GM21717 (cell line): ENCODE results near the gene CDK12.
"Not testable (repeated sequence)": the region's sequence is repeated elsewhere in the genome, so short reads cannot be mapped to it uniquely, and the experiment has no call there.

ENCODE experiments used
- ATAC-seq: cut with Tn5 transposase; IDR thresholded peaks from one replicate; pipeline ENCODE4 v1.9.1; 2021; ENCODE audit warnings: mild to moderate bottlenecking, moderate library complexity; ENCODE audit not compliant: unreplicated experiment

CDK12 gene

DNA sequence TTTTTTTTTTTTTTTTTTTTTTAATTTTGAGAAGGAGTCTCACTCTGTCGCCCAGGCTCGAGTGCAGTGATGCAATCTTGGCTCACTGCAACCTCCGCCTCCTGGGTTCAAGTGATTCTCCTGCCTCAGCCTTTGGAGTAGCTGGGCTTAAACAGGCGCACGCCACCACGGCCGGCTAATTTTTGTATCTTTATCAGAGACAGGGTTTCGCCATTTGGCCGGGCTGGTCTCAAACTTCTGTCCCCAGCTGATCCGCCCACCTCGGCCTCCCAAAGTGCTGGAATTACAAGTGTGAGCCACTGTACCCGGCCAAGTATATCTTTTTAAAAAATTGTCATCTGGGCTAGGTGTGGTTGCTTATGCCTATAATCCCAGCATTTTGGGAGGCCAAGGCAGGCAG lies 35.6 kb downstream of the CDK12 start:
- not testable (repeated sequence) for ATAC-seq

DNA sequence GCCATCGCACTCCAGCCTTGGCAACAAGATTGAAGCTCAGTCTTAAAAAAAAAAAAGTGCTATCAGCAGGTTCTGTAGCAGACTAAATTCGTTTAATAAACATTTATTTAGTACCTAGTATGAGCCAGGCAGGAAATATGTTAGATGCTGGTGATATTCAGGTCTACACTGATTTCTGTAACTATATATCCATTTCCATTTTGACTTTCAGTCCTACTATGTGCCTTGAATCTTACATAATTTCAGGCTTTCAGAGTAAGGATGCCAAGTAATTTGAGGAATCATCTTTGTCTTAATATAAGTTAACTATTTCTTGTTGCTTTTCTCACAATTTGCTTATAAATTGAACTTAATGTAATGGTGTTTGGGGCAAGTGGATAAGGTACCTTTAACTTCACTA lies 46.2 kb downstream of the CDK12 start:
- ATAC-seq, result no peak

DNA sequence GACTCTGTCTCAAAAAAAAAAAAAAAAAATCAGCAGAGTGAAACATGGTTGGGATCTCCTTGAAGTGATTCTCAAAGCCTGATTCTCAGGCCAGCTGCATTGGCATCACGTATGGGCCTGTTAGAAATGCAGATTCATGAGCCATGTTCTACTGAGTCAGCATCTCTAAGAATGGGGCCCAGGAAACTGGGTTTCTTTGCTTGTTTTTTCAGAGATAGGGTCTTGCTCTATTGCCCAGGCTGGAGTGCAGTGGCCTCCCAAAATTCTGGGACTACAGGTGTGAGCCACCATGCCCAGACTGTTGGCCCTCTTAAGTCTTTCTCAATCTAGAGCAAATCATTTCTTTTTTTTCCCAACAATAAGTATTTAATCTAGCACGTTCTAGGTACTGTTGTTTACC lies 47.7 kb downstream of the CDK12 start:
- ATAC-seq, result no peak

DNA sequence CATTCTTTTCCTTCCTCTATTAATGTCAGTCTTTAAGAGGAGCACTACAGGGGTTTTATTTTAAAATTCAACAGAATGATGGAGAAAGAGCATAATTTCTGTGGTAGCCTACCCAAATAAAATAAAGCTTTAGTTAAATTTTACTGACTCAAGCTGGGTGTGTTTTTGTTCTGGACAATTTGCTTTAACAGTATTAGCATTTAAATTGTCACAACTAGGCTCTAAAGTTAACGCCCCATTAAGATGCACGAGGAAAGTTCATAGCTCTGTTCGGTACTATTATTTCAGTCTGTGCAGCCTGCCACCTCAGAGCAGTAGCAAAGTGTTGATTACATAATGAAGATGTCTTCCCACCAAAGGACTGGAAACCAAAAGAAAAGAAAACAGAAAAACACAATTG lies 52.0 kb downstream of the CDK12 start:
- ATAC-seq, result no peak

DNA sequence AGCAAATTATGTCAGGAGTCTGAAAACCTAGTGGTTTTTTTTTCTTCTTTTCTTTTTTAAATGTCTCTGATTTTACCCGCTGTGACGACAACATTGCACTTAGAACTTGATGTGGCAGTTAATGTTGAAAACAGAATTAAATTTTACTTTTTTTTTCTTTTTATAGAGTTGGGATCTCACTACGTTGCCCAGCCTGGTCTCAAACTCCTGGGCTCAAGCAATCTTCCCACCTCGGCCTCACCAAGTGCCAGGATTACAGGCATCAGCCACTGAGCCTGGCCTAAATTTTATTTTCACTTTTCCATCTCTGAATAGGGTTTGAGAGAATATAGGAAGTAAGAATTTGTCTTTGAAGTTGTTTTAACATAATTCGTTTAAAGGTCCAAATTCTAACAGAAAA lies 52.6 kb downstream of the CDK12 start:
- no peak for ATAC-seq

DNA sequence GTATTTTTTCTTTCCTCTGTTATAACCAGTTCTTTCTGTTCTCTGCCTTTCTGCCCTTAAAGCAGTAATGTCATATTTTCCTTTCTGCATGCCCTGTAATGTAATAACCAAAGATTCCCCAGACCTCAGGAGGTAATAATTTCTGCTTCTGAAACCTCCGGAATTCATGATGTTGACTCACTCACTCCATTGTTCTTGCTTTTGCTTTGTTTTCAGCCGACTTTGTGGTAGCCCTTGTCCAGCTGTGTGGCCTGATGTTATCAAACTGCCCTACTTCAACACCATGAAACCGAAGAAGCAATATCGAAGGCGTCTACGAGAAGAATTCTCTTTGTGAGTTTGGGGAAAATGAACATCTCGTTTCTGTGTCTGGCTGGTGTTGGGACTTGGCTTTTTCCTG lies 55.9 kb downstream of the CDK12 start:
- no peak for ATAC-seq

DNA sequence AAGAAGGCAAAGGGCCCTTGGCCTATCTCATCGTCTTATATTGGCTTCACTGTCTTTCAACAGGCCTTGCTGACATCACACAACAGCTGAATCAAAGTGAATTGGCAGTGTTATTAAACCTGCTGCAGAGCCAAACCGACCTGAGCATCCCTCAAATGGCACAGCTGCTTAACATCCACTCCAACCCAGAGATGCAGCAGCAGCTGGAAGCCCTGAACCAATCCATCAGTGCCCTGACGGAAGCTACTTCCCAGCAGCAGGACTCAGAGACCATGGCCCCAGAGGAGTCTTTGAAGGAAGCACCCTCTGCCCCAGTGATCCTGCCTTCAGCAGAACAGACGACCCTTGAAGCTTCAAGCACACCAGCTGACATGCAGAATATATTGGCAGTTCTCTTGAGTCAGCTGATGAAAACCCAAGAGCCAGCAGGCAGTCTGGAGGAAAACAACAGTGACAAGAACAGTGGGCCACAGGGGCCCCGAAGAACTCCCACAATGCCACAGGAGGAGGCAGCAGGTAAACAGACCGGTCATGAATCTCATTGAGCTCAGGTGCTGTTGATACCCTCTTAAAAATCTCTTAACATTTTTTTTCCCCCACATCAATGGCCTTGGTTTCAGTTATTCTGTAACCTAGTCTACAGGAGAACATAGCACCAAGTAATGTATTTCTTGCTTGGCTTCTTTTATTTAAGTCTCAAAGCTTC lies 64.7 kb downstream of the CDK12 start:
- ATAC-seq, result no peak

DNA sequence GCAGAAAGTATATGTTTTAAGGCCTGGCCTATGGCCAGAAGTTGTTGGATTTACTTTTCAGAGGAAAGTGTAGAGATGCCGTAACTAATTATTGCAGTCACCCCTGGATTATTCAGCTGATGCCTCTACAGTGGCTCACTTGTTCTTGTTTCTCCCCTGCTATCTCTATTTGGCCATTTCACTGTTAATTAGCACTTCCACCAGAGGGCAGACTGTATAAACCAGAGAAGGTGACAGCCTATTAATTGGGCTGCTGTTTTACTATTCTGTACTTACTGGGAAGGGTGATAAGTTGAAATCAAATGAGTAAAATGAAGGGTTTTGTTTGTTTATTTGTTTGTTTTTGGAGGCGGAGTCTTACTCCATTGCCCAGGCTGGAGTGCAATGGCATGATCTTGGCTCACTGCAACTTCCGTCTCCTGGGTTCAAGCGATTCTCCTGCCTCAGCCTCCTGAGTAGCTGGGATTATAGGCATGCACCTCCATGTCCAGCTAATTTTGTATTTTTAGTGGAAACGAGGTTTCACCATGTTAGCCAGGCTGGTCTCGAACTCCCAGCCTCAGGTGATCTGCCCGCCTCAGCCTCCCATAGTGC lies 66.0 kb downstream of the CDK12 start:
- ATAC-seq, result no peak

DNA sequence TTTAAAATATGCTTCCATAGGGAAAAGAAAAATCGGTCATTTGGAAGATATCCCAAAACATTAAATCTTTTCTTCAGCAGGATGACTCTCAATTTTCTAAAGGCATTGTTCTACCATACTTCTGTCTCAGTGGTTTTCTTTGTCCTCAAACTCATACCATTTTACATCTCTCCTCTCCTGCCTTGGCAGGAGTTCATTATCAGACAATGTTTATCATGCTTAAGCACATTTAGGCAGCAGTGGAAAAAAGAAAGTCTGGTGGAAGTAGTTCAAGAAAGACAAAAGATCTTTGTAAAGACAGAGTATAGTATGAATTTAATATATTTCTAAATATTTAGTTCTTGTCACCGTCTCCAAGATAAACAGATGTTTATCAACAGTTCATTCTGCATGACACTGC lies 68.2 kb downstream of the CDK12 start:
- no peak for ATAC-seq

DNA sequence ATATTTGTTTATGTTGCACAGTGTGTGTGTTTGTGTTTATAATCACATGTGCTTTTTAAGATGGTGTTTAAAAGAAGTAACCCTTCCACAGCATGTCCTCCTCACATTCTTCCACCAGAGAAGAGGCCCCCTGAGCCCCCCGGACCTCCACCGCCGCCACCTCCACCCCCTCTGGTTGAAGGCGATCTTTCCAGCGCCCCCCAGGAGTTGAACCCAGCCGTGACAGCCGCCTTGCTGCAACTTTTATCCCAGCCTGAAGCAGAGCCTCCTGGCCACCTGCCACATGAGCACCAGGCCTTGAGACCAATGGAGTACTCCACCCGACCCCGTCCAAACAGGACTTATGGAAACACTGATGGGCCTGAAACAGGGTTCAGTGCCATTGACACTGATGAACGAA lies 69.2 kb downstream of the CDK12 start:
- ATAC-seq, result no peak

DNA sequence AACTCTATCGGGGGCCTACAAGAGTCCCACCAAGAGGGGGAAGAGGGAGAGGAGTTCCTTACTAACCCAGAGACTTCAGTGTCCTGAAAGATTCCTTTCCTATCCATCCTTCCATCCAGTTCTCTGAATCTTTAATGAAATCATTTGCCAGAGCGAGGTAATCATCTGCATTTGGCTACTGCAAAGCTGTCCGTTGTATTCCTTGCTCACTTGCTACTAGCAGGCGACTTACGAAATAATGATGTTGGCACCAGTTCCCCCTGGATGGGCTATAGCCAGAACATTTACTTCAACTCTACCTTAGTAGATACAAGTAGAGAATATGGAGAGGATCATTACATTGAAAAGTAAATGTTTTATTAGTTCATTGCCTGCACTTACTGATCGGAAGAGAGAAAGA lies 70.0 kb downstream of the CDK12 start:
- ATAC-seq, result no peak

DNA sequence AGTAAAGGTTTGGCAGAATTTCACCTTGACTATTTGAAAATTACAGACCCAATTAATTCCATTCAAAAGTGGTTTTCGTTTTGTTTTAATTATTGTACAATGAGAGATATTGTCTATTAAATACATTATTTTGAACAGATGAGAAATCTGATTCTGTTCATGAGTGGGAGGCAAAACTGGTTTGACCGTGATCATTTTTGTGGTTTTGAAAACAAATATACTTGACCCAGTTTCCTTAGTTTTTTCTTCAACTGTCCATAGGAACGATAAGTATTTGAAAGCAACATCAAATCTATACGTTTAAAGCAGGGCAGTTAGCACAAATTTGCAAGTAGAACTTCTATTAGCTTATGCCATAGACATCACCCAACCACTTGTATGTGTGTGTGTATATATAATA lies 72.6 kb downstream of the CDK12 start:
- ATAC-seq, result no peak

DNA sequence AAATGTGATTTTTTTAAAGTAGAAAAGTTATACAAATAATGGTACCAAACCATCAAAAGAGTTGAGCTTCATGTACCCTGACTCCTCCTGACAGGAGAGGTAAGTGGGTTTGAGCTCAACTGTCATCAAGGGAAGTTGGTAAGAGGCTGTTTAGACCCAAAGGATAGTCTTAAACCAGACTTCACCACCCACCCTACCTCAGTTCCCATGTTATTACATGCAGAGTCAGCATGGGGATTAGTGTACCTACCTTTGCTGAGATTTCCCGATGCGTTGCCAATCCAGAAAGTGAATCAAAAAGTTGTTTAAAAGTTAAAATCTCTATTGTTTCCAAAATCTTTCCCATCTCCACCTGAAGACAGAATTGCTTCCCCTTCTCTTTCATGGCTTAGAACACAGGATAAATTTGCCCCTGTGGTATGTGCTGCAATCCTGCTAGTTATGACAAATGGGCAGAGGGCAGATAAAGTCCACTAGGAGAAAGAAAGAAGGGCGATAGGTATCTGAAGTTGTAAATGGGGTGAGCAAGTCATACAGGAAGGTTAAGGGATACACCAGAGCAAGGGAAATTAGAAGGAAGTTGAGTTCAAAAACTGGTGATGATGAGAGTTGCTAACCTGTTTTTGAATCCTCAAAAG lies 73.6 kb downstream of the CDK12 start:
- ATAC-seq, result no peak

DNA sequence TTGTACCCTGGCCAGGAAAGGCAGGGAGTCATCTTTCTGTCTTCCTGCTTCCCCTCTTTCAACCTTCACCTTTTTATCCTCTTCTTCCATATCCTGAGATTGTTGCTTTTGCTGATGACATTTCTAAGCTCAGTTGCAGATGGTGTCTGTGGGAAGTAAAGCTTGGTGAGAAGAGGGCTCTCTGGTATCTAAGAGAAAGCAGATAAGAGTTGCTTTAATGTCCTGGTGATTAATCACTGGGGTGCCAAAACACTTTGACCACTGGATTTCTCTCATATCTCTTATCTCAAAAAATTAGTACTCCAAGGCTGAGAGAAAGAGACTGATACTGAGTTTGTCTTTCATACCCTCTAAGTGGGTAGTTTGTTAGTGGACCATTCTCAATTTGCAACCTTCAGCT lies 75.2 kb downstream of the CDK12 start:
- no peak for ATAC-seq

DNA sequence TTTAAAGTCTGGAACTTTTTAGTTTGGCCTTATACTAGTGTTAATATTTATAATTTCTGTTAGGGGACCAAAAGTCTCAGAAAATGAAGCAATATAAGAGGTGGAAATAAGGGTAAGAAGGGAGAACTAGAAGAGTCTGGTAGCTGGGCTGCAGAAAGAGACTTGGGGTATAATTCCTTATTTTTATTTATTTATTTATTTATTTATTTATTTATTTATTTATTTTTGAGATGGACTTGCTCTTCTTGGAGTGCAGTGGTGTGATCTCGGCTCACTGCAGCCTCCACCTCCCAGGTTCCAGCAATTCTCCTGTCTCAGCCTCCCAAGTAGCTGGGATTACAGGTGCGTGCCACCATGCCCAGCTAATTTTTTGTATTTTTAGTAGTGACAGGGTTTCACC lies 76.1 kb downstream of the CDK12 start:
- not testable (repeated sequence) for ATAC-seq

DNA sequence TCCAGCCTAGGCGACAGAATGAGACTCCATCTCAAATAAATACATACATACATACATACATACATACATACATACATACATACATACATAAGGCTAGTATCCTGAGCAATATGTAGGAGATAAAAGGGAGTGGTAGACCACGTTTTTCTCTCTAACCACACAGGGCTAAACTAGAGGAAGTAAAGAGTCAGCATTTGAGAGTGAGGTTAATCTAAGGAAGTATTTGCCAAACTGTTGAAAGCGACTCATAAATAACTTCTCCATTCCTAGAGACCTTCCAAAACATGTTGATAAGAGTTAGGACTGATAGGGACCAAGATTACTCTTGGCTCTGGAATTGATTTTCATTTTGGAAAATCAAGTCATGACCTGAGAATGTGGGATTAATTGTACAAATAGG lies 77.6 kb downstream of the CDK12 start:
- no peak for ATAC-seq

DNA sequence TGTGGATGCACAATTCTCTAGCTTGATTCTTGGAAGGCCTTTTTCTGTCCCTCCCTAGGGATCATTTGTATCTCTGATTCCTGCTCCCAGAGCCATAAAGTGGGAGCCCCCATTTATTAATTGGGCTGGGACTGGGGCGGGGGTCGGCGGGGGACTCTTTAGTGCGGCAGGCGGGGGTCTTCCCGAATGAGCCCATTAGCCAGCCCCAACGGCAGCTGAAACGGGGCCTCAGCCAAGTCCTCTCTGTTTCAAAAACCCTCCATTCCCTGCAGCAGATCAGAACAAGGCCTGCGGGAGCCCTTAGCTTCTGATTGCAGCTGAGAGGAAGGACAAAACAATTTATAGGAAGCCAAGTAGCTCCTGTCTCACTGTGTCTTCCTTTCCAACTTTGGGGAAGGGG lies 79.3 kb downstream of the CDK12 start:
- no peak for ATAC-seq

DNA sequence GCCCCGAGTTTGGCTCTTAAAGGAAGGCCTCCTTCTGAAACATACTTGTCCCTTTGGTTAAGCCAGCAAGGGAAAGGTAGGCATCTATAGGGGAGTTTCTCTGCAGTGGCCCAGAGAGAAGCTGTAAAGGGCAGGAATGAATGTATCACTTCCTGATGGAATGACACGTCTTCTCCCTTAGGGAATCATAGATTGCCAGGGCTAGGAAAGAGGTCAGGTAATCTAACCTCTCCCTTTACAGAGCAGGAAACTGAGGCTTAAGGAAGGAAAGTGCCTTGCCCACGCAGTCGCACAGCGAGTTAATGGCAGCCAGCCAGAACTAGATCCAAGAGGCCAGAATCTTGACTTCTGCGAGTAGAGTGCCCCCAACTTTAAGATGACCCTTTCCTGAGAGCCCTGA lies 80.4 kb downstream of the CDK12 start:
- ATAC-seq, result no peak

DNA sequence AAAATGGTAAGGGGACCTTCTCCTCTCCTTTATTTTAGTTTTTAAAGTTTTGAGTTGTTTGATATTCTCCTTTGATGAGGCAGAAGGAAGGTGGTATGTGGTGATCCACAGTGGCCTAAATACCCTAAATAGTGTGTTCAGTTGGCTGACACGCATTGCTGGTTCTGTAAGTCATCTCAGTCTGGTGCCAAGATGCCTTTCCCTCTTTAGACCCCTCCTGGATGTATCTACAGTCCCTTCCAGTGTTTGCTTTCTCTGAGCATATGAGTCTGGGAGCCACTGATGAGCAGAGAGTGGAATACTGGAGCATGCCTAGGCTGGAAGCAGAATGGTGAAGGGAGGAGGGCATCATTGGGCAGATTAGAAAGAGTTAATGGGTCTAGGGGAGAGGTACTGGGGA lies 81.9 kb downstream of the CDK12 start:
- ATAC-seq, result no peak

DNA sequence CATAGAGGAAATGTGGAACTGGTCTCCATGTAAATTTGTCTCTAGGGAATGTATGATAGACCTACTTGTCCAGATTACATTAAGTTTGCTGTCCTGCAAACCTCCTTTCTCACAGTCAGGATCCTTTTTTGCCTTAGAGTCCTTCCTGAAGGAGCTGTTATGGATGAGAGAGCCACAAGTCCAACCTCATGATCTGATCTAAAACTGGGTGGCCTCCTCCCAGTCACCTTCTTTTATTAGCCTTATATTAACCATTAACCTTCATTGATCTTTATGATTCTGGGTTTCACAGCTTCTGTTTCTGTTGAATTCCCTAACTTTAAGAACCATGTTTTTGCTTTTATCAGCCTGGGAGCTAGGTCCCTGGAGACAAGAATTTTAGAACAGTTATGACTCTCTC lies 82.4 kb downstream of the CDK12 start:
- ATAC-seq, result no peak

DNA sequence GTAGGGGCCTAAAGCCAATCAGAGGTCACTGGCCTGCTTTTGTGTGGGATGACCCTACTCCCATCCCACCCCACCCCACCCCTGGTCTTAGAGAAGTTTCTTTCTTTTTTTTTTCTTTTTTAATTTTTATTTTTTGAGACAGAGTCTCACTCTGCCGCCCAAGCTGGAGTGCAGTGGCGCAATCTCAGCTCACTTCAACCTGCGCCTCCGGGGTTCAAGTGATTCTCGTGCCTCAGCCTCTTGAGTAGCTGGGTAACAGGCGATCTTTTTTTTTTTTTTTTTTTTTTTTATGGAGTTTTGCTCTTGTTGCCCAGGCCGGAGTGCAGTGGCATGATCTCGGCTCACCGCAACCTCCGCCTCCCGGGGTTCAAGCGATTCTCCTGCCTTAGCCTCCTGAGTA lies 83.1 kb downstream of the CDK12 start:
- ATAC-seq, result not testable (repeated sequence)

DNA sequence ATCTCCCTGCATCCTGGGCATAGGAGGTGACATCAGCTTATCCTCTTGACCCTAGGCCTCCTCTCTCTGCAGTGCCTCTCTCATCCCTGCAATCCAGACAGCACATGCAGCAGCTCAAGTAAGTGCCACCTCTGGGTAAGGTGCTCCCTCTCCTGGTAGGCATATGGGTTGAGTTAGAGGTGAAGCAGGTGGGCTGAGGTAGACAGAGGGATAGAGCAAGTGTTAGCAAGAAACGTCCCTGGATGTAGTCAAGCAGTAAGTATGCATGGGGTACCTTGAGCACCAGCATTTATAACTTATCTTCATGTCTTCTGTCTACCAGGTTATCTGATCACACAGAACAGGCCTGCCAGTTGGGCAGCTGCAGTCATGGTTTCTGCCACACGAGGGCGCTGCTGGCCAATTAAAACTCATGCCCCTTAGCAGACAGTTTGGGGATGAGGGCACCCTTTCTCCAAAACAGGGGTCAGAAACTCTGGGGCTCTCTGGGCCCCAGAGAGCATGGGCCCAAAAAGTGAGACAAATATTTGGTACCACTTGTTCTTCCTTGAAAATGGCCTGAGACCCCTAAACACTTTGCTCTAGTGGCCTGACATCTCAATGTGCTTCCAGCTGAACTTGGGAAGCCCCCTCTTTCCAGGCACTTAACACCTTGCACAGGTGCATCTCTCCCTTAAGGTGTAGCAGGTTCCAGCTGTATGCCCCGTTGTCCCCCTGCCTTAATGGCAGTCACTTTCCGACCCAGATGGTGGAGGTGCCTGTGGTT lies 86.6 kb downstream of the CDK12 start:
- ATAC-seq, result no peak
